HCT116 (cell line): Measurements from ENCODE around the gene ARMC12. TPM values are rescaled to one million over a fixed set of nuclear protein-coding genes. Genes with fewer than 3 reads are reported as not detected.

ENCODE experiments used
- ATAC-seq: fragments of 200-7000 bp; cut with Tn5 transposase; 2 replicates; pipeline ENCODE4 v1.9.1; 2020; ENCODE audit warnings: mild to moderate bottlenecking, moderate library complexity
- BruUV-seq: library from RNA; stranded (reverse); fragments of 400-500 nt; replicated peaks from 2 replicates; lab custom pipeline; 2021; lab: Mats Ljungman, UMichigan
- CTCF ChIA-PET: fragments of 300-600 bp; sonication (Branson Sonifier 250); formaldehyde crosslinking; loops from one replicate; lab custom pipeline; 2021; ENCODE audit warnings: antibody characterized with exemption; lab: Charles Lee
- POLR2A ChIA-PET: fragments of 300-600, 350-600 bp; sonication (Branson Sonifier 250); formaldehyde crosslinking; loops from one replicate; lab custom pipeline; 2021; ENCODE audit warnings: antibody characterized with exemption; lab: Charles Lee
- RAD21 ChIA-PET, 2 experiments: fragments of 300-600 bp; sonication (Branson Sonifier 250); formaldehyde crosslinking; loops; one replicate each; lab custom pipeline; 2023; ENCODE audit warnings: low total read pairs in 2 of 2; ENCODE audit not compliant: uncharacterized antibody in 2 of 2, unreplicated experiment in 2 of 2, low non-redundant PET in 1 of 2; lab: Charles Lee
- DNase-seq: peaks from one replicate; pipeline ENCODE4 v3.0.0-alpha.2; 2010; ENCODE audit warnings: low read depth, low spot score
- H2AFZ ChIP-seq: fragments of 200-600 bp; shearing (Covaris generic), sonication (generic); 2 replicates; pipeline ENCODE4 v1.6.1; 2017; ENCODE audit warnings: low read depth, mixed run types, mixed read lengths, antibody characterized with exemption, low read length; ENCODE audit not compliant: poor library complexity, severe bottlenecking
- H3K27ac ChIP-seq: 2 replicates; pipeline ENCODE4 v1.5.1; 2012; ENCODE audit warnings: low read depth, low read length
- H3K27me3 ChIP-seq: fragments of 200-600 bp; sonication (generic); 2 replicates; pipeline ENCODE4 v1.6.1; 2016; ENCODE audit warnings: mixed run types, low read length, mixed read lengths; ENCODE audit not compliant: insufficient read depth
- H3K36me3 ChIP-seq, 2 experiments: fragments of 200-500 bp in 1 of 2; fragments of 200-600 bp in 1 of 2; sonication (Bioruptor generic) in 1 of 2; sonication (generic) in 1 of 2; 2 replicates each; pipeline versions ENCODE4 v1.5.1 to v1.6.1; 2014 to 2016; ENCODE audit warnings: low read length in 2 of 2, inconsistent platforms in 1 of 2, mixed read lengths in 1 of 2, mixed run types in 1 of 2; ENCODE audit not compliant: insufficient read depth in 2 of 2, control insufficient read depth in 1 of 2
- H3K4me1 ChIP-seq, 2 experiments: fragments of 200-600 bp in 1 of 2; sonication (generic) in 1 of 2; 2 replicates each; pipeline versions ENCODE4 v1.5.1 to v1.6.1; 2012 to 2017; ENCODE audit warnings: low read length in 2 of 2, inconsistent platforms in 1 of 2, mild to moderate bottlenecking in 1 of 2, mixed read lengths in 1 of 2, mixed run types in 1 of 2, moderate library complexity in 1 of 2; ENCODE audit not compliant: insufficient read depth in 2 of 2, control insufficient read depth in 1 of 2
- H3K4me2 ChIP-seq: fragments of 200-600 bp; sonication (generic); 2 replicates; pipeline ENCODE4 v1.6.1; 2017; ENCODE audit warnings: mixed run types, low read length, mixed read lengths
- H3K4me3 ChIP-seq, 2 experiments: fragments of 200-600 bp in 1 of 2; sonication (generic) in 1 of 2; replicated peaks in 1 of 2; 2 replicates each; pipeline ENCODE4 v1.5.1; 2011 to 2016; ENCODE audit warnings: low read length in 2 of 2, control low read depth in 1 of 2, low read depth in 1 of 2, mild to moderate bottlenecking in 1 of 2, mixed read lengths in 1 of 2, mixed run types in 1 of 2
- H3K79me2 ChIP-seq: fragments of 200-600 bp; sonication (generic); 2 replicates; pipeline ENCODE4 v1.6.1; 2017; ENCODE audit warnings: mild to moderate bottlenecking, mixed run types, low read length, moderate library complexity, mixed read lengths; ENCODE audit not compliant: insufficient read depth
- H3K9ac ChIP-seq: fragments of 200-600 bp; sonication (generic); 2 replicates; pipeline ENCODE4 v1.6.1; 2016; ENCODE audit warnings: low read length, mixed read lengths
- H3K9me2 ChIP-seq: fragments of 200-600 bp; sonication (generic), shearing (Covaris generic); 2 replicates; pipeline ENCODE4 v1.6.1; 2017; ENCODE audit warnings: mixed run types, mild to moderate bottlenecking, moderate library complexity; ENCODE audit not compliant: insufficient read depth
- H3K9me3 ChIP-seq, 2 experiments: fragments of 200-500 bp in 1 of 2; fragments of 200-600 bp in 1 of 2; sonication (Bioruptor generic) in 1 of 2; sonication (generic) in 1 of 2; 2 replicates each; pipeline ENCODE4 v1.6.1; 2014 to 2017; ENCODE audit warnings: low read length in 2 of 2, mixed read lengths in 2 of 2, inconsistent platforms in 1 of 2, low read depth in 1 of 2, mild to moderate bottlenecking in 1 of 2, mixed run types in 1 of 2, moderate library complexity in 1 of 2; ENCODE audit not compliant: control insufficient read depth in 1 of 2, insufficient read depth in 1 of 2
- H4K20me1 ChIP-seq: fragments of 200-600 bp; sonication (generic), shearing (Covaris generic); 2 replicates; pipeline ENCODE4 v1.6.1; 2017; ENCODE audit warnings: mixed run types, mild to moderate bottlenecking, moderate library complexity; ENCODE audit not compliant: insufficient read depth
- EGR1 ChIP-seq: IDR thresholded peaks from 2 replicates; pipeline ENCODE4 v1.6.1; 2012; ENCODE audit warnings: low read depth
- POLR2AphosphoS5 ChIP-seq: IDR thresholded peaks from 2 replicates; pipeline ENCODE4 v1.6.1; 2011; ENCODE audit warnings: mild to moderate bottlenecking, low read depth, low read length, moderate library complexity
- TCF7L2 ChIP-seq: IDR thresholded peaks from 2 replicates; pipeline ENCODE4 v1.7.0; 2011; ENCODE audit warnings: borderline replicate concordance, inconsistent platforms; ENCODE audit not compliant: insufficient read depth, insufficient read length; ENCODE audit errors: extremely low read depth
- ZFX ChIP-seq: fragments of 450-650 bp; IDR thresholded peaks from 2 replicates; pipeline ENCODE4 v1.6.1; 2017
- intact Hi-C: fragments of 100-400 bp; cut with micrococcal nuclease; formaldehyde crosslinking; loops from 2 replicates; pipeline ENCODE4 v1.10.0; 2022
- total RNA-seq: library from RNA; stranded (reverse); gene quantifications from one replicate; pipeline ENCODE4 v1.2.1, GENCODE V29; 2021; ENCODE audit not compliant: unreplicated experiment
- TF ChIP-seq, protein P1 (sequence below), 3 experiments: fragments of 200-600 bp in 1 of 3; sonication (generic) in 1 of 3; IDR thresholded peaks in 2 of 3; conservative IDR thresholded peaks in 1 of 3; 2 replicates each; pipeline ENCODE4 v1.5.1; 2012 to 2017; ENCODE audit warnings: low read depth in 2 of 3, low read length in 2 of 3, antibody characterized with exemption in 1 of 3, borderline replicate concordance in 1 of 3, control low read depth in 1 of 3, mild to moderate bottlenecking in 1 of 3, mixed read lengths in 1 of 3, mixed run types in 1 of 3, moderate library complexity in 1 of 3; ENCODE audit not compliant: insufficient read depth in 1 of 3
- TF ChIP-seq, protein P2 (sequence below): IDR thresholded peaks from 2 replicates; pipeline ENCODE4 v1.6.1; 2011; ENCODE audit warnings: mild to moderate bottlenecking, low read length, moderate library complexity; ENCODE audit not compliant: insufficient replicate concordance; ENCODE audit errors: extremely low read depth

ARMC12 gene
- total RNA-seq, 1 experiment from 2014 or later, result 0.79 TPM

DNA sequence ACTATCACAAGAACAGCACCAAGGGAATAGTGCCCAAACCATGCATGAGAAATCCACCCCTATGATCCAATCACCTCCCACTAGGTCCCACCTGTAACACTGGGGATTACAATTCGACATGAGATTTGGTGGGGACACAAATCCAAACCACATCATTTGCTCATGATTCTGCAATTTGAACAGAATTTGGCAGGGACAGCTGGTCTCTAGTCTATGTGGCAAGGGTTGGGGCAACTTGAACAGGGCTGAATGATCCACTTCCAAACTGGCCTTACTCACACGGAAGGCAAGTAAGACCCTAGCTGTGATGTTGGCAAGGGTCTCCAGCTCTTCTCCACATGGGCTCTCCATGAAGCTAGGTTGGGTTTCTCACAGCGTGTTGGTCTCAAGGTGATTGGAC, 38.0 kb upstream of the ARMC12 start:
- Histone ChIP-seq H3K4me2 (no peak overlapping the region), H3K4me3 (no peak overlapping the region), H3K27me3 (no peaks in the 10 kb centered on the region), H3K9me3 (peaks cover 0 to 3% of the 10 kb centered on the region in 2 experiments; a peak in 2 of 4 replicates), H3K4me1 (no peaks in the 10 kb centered on the region), H4K20me1 (no peaks in the 10 kb centered on the region), H3K79me2 (no peaks in the 10 kb centered on the region), H3K9me2 (no peaks in the 10 kb centered on the region), H3K36me3 (no peaks in the 10 kb centered on the region), H3K9ac (no peak overlapping the region), H2AFZ (no peak overlapping the region), H3K27ac (no peak overlapping the region)
- no peak for ATAC-seq
- POLR2A ChIA-PET, result no interaction called here
- no peak for DNase-seq
- TF ChIP-seq TCF7L2 (no peak), ZFX (no peak), EGR1 (no peak), POLR2AphosphoS5 (no peak)
- TF ChIP-seq, protein P1, sequence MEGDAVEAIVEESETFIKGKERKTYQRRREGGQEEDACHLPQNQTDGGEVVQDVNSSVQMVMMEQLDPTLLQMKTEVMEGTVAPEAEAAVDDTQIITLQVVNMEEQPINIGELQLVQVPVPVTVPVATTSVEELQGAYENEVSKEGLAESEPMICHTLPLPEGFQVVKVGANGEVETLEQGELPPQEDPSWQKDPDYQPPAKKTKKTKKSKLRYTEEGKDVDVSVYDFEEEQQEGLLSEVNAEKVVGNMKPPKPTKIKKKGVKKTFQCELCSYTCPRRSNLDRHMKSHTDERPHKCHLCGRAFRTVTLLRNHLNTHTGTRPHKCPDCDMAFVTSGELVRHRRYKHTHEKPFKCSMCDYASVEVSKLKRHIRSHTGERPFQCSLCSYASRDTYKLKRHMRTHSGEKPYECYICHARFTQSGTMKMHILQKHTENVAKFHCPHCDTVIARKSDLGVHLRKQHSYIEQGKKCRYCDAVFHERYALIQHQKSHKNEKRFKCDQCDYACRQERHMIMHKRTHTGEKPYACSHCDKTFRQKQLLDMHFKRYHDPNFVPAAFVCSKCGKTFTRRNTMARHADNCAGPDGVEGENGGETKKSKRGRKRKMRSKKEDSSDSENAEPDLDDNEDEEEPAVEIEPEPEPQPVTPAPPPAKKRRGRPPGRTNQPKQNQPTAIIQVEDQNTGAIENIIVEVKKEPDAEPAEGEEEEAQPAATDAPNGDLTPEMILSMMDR (IDR thresholded peaks at IDR 0.05 in 2 of 3, conservative IDR thresholded peaks at IDR 0.05 in 1 of 3; ENCODE audit: borderline replicate concordance in 1 of 3, insufficient read depth in 1 of 3, low read depth in 2 of 3, low read length in 2 of 3), result no peak
- TF ChIP-seq, protein P2, sequence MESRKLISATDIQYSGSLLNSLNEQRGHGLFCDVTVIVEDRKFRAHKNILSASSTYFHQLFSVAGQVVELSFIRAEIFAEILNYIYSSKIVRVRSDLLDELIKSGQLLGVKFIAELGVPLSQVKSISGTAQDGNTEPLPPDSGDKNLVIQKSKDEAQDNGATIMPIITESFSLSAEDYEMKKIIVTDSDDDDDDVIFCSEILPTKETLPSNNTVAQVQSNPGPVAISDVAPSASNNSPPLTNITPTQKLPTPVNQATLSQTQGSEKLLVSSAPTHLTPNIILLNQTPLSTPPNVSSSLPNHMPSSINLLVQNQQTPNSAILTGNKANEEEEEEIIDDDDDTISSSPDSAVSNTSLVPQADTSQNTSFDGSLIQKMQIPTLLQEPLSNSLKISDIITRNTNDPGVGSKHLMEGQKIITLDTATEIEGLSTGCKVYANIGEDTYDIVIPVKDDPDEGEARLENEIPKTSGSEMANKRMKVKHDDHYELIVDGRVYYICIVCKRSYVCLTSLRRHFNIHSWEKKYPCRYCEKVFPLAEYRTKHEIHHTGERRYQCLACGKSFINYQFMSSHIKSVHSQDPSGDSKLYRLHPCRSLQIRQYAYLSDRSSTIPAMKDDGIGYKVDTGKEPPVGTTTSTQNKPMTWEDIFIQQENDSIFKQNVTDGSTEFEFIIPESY, result no peak
- RAD21 ChIA-PET, result no interaction called here
- CTCF ChIA-PET, result no interaction called here
- BruUV-seq, result no TSS peak
- intact Hi-C loops, result no loop called here
